Naive B cell (primary cell): Measurements from ENCODE around the gene PCSK2. TPM values are rescaled to one million over a fixed set of nuclear protein-coding genes. Genes with fewer than 3 reads are reported as not detected.

Experiments used
- ATAC-seq, 2 donors: fragments of 150-1000 bp; cut with Tn5 transposase; 2 replicates each; pipeline ENCODE4 v1.10.0; 2021; ENCODE audit warnings: low read depth in 2 of 2, mild to moderate bottlenecking in 2 of 2, moderate library complexity in 2 of 2
- DNase-seq: peaks from one replicate; pipeline ENCODE4 v3.0.0; 2022
- H3K27ac Mint-ChIP-seq, 6 donors: one replicate each; pipeline ENCODE4 v1.8.0; 2020 to 2022; ENCODE audit warnings: mild to moderate bottlenecking in 6 of 6, mixed read lengths in 6 of 6, moderate library complexity in 5 of 6, inconsistent platforms in 2 of 6
- H3K27me3 Mint-ChIP-seq, 3 donors: one replicate each; pipeline ENCODE4 v1.8.0; 2021 to 2022; ENCODE audit warnings: mixed read lengths in 3 of 3, mild to moderate bottlenecking in 1 of 3
- H3K36me3 Mint-ChIP-seq, 2 donors: one replicate each; pipeline ENCODE4 v1.8.0; 2020 to 2022; ENCODE audit warnings: mixed read lengths in 2 of 2, inconsistent platforms in 1 of 2, mild to moderate bottlenecking in 1 of 2
- H3K4me1 Mint-ChIP-seq, 3 donors: one replicate each; pipeline ENCODE4 v1.8.0; 2020 to 2022; ENCODE audit warnings: mixed read lengths in 3 of 3, inconsistent platforms in 1 of 3, mild to moderate bottlenecking in 1 of 3, moderate library complexity in 1 of 3
- H3K4me3 Mint-ChIP-seq, 8 donors: one replicate each; pipeline ENCODE4 v1.8.0; 2020 to 2022; ENCODE audit warnings: mild to moderate bottlenecking in 8 of 8, mixed read lengths in 8 of 8, moderate library complexity in 8 of 8, inconsistent platforms in 2 of 8
- H3K9me3 Mint-ChIP-seq, 7 donors: one replicate each; pipeline ENCODE4 v1.8.0; 2020 to 2022; ENCODE audit warnings: mixed read lengths in 7 of 7, mild to moderate bottlenecking in 5 of 7, inconsistent platforms in 2 of 7, moderate library complexity in 1 of 7
- polyA plus RNA-seq, 6 donors: library from polyadenylated mRNA; unstranded; fragments of 300-500 nt; fragmentation: Illumina TruSeq; gene quantifications; one replicate each; pipeline ENCODE4 v1.2.3, GENCODE V29; 2021; ENCODE audit warnings: low read depth in 6 of 6

Gene PCSK2
- polyA plus RNA-seq, 6 donors from 2014 or later, result not detected

GRCh38 chr20:17525650-17526049 lies 298.8 kb downstream of the PCSK2 start:
- H3K36me3 Mint-ChIP-seq, result no peaks in the 10 kb centered on the region
- DNase-seq, result no peak
- H3K27me3 Mint-ChIP-seq, result peaks cover 15 to 50% (median 20%) of the 10 kb centered on the region in 3 donors
- H3K9me3 Mint-ChIP-seq, result peaks cover 0 to 1% (median 0%) of the 10 kb centered on the region in 7 donors
- H3K27ac Mint-ChIP-seq, result no peak overlapping the region
- peaks cover 0 to 8% (median 2%) of the 10 kb centered on the region in 3 donors for H3K4me1 Mint-ChIP-seq
- ATAC-seq, result peak; percentile 43 to 56
- no peak overlapping the region for H3K4me3 Mint-ChIP-seq

- Mint-ChIP-seq H3K9me3 (peaks cover 0 to 1% (median 0%) of the 10 kb centered on the region in 7 donors), H3K36me3 (no peaks in the 10 kb centered on the region), H3K4me1 (peaks cover 5 to 11% (median 6%) of the 10 kb centered on the region in 3 donors), H3K27ac (no peak overlapping the region), H3K4me3 (peak overlapping the region in 1 of 8 donors; percentile 60), H3K27me3 (peaks cover 17 to 44% (median 25%) of the 10 kb centered on the region in 3 donors)
- no peak for ATAC-seq
- no peak for DNase-seq
Measured at GRCh38 chr20:17529586-17529985, 302.7 kb downstream of the PCSK2 start.

GRCh38 chr20:17530153-17530552 lies 303.3 kb downstream of the PCSK2 start:
- peaks cover 17 to 44% (median 25%) of the 10 kb centered on the region in 3 donors for H3K27me3 Mint-ChIP-seq
- ATAC-seq, result no peak
- H3K36me3 Mint-ChIP-seq, result no peaks in the 10 kb centered on the region
- no peak for DNase-seq
- H3K27ac Mint-ChIP-seq, result peak overlapping the region in 1 of 6 donors; percentile 53
- peaks cover 0 to 1% (median 0%) of the 10 kb centered on the region in 7 donors for H3K9me3 Mint-ChIP-seq
- peaks cover 5 to 11% (median 6%) of the 10 kb centered on the region in 3 donors for H3K4me1 Mint-ChIP-seq
- peak overlapping the region in 7 of 8 donors; percentile 56 to 83 (median 69) for H3K4me3 Mint-ChIP-seq

- Mint-ChIP-seq H3K27me3 (peaks cover 17 to 39% (median 25%) of the 10 kb centered on the region in 3 donors), H3K36me3 (no peaks in the 10 kb centered on the region), H3K27ac (peak within 1 kb of the TSS in 3 of 6 donors; percentile 53 to 83 (median 83)), H3K4me1 (peaks cover 5 to 11% (median 6%) of the 10 kb centered on the region in 3 donors), H3K9me3 (peaks cover 0 to 1% (median 0%) of the 10 kb centered on the region in 7 donors), H3K4me3 (peak within 1 kb of the TSS; percentile 67 to 91 (median 83))
- DNase-seq (peak; percentile 15), ATAC-seq (peak; percentile 75 to 76)
Measured at GRCh38 chr20:17530716-17531664, 304.1 kb downstream of the PCSK2 start, which contains the start of gene BFSP1. Gene BFSP1, minus strand, starts transcription at chr20:17531379. Its CDS starts 50 bp downstream, at chr20:17531329.

- H3K9me3 Mint-ChIP-seq, result peaks cover 0 to 1% (median 0%) of the 10 kb centered on the region in 7 donors
- H3K27me3 Mint-ChIP-seq, result peaks cover 17 to 33% (median 25%) of the 10 kb centered on the region in 3 donors
- H3K4me1 Mint-ChIP-seq, result peaks cover 6 to 11% (median 6%) of the 10 kb centered on the region in 3 donors
- H3K4me3 Mint-ChIP-seq, result peak overlapping the region; percentile 67 to 91 (median 83)
- no peak for DNase-seq
- H3K36me3 Mint-ChIP-seq, result no peaks in the 10 kb centered on the region
- H3K27ac Mint-ChIP-seq, result peak overlapping the region in 1 of 6 donors; percentile 83
- no peak for ATAC-seq
Measured at GRCh38 chr20:17531665-17532025, 304.8 kb downstream of the PCSK2 start.

- Mint-ChIP-seq H3K4me1 (peaks cover 6 to 11% (median 9%) of the 10 kb centered on the region in 3 donors), H3K27ac (no peak overlapping the region), H3K9me3 (peaks cover 0 to 1% (median 0%) of the 10 kb centered on the region in 7 donors), H3K4me3 (no peak overlapping the region), H3K36me3 (no peaks in the 10 kb centered on the region), H3K27me3 (peaks cover 17 to 30% (median 28%) of the 10 kb centered on the region in 3 donors)
- no peak for ATAC-seq
- DNase-seq, result no peak
Measured at GRCh38 chr20:17533396-17533795, 306.6 kb downstream of the PCSK2 start.

- no peak for ATAC-seq
- H3K9me3 Mint-ChIP-seq, result peaks cover 0 to 1% (median 0%) of the 10 kb centered on the region in 7 donors
Measured at GRCh38 chr20:17534077-17534476, 307.2 kb downstream of the PCSK2 start.

More at GRCh38 chr20:17534077-17534476, 307.2 kb downstream of the PCSK2 start:
- Mint-ChIP-seq H3K27me3 (peaks cover 21 to 30% (median 29%) of the 10 kb centered on the region in 3 donors), H3K4me3 (no peak overlapping the region), H3K4me1 (peaks cover 6 to 11% (median 9%) of the 10 kb centered on the region in 3 donors), H3K36me3 (no peaks in the 10 kb centered on the region), H3K27ac (no peak overlapping the region)
- no peak for DNase-seq
